GM18867 (cell line): Measurements from ENCODE around the gene SMOC2.
"Not testable (repeated sequence)": the region's sequence is repeated elsewhere in the genome, so short reads cannot be mapped to it uniquely, and the experiment has no call there.

ENCODE experiments used
- ATAC-seq: cut with Tn5 transposase; IDR thresholded peaks from one replicate; pipeline ENCODE4 v1.9.1; 2021; ENCODE audit warnings: mild to moderate bottlenecking, moderate library complexity; ENCODE audit not compliant: unreplicated experiment

Gene SMOC2

GRCh38 chr6:168536665-168537539 is 95.9 kb downstream of the SMOC2 start:
- ATAC-seq: no peak

GRCh38 chr6:168537540-168537884 is 96.5 kb downstream of the SMOC2 start:
- ATAC-seq: no peak

- ATAC-seq: not testable (repeated sequence)
Observed at GRCh38 chr6:168538188-168538891, 97.4 kb downstream of the SMOC2 start.

GRCh38 chr6:168538892-168539811 is 98.2 kb downstream of the SMOC2 start:
- ATAC-seq: no peak

- no peak for ATAC-seq
Observed at GRCh38 chr6:168540713-168541291, 99.8 kb downstream of the SMOC2 start.

- ATAC-seq: no peak
Observed at GRCh38 chr6:168541307-168541706, 100.3 kb downstream of the SMOC2 start.

GRCh38 chr6:168542301-168542700 is 101.3 kb downstream of the SMOC2 start:
- no peak for ATAC-seq

- ATAC-seq: no peak
Observed at GRCh38 chr6:168545428-168545827, 104.4 kb downstream of the SMOC2 start.

- ATAC-seq: no peak
Observed at GRCh38 chr6:168546151-168546550, 105.2 kb downstream of the SMOC2 start.

GRCh38 chr6:168546730-168547129 is 105.7 kb downstream of the SMOC2 start:
- no peak for ATAC-seq

- no peak for ATAC-seq
Observed at GRCh38 chr6:168550326-168550725, 109.3 kb downstream of the SMOC2 start.

GRCh38 chr6:168554472-168554871 is 113.5 kb downstream of the SMOC2 start:
- ATAC-seq: no peak

- no peak for ATAC-seq
Observed at GRCh38 chr6:168554898-168555617, 114.1 kb downstream of the SMOC2 start.

- no peak for ATAC-seq
Observed at GRCh38 chr6:168555618-168556273, 114.8 kb downstream of the SMOC2 start.

GRCh38 chr6:168557512-168557911 is 116.5 kb downstream of the SMOC2 start:
- no peak for ATAC-seq

GRCh38 chr6:168558686-168559085 is 117.7 kb downstream of the SMOC2 start:
- no peak for ATAC-seq

GRCh38 chr6:168559574-168560098 is 118.7 kb downstream of the SMOC2 start:
- no peak for ATAC-seq

GRCh38 chr6:168560126-168560525 is 119.1 kb downstream of the SMOC2 start:
- ATAC-seq: no peak

GRCh38 chr6:168562576-168563151 is 121.7 kb downstream of the SMOC2 start:
- no peak for ATAC-seq
